K562 (cell line): ENCODE results near the gene NAV2.

ENCODE experiments used
- ATF7 ChIP-seq: fragments of 450-650 bp; IDR thresholded peaks from 2 replicates; pipeline ENCODE4 v1.7.1; 2014; ENCODE audit warnings: mild to moderate bottlenecking, moderate library complexity
- CHD2 ChIP-seq: IDR thresholded peaks from 2 replicates; pipeline ENCODE4 v1.6.1; 2011; ENCODE audit warnings: low read depth, low read length
- CTCF ChIP-seq, 3 experiments: IDR thresholded peaks in 2 of 3; conservative IDR thresholded peaks in 1 of 3; 2 replicates each; pipeline ENCODE4 v1.5.1; 2011 to 2012; ENCODE audit warnings: low read length in 3 of 3, mild to moderate bottlenecking in 3 of 3, control low read depth in 2 of 3, improper control_type of control experiment in 1 of 3, inconsistent platforms in 1 of 3, low read depth in 1 of 3, mixed read lengths in 1 of 3, moderate library complexity in 1 of 3; ENCODE audit not compliant: insufficient read depth in 2 of 3
- E2F6 ChIP-seq, 2 experiments: IDR thresholded peaks; 2 replicates each; pipeline ENCODE4 v1.6.1; 2011; ENCODE audit warnings: borderline replicate concordance in 1 of 2, control low read depth in 1 of 2, low read depth in 1 of 2, low read length in 1 of 2, mild to moderate bottlenecking in 1 of 2, mixed read lengths in 1 of 2, moderate library complexity in 1 of 2; ENCODE audit not compliant: insufficient read depth in 1 of 2, insufficient read length in 1 of 2, poor library complexity in 1 of 2, severe bottlenecking in 1 of 2; ENCODE audit errors: extremely low read depth in 1 of 2
- EZH2 ChIP-seq: IDR thresholded peaks from 2 replicates; pipeline ENCODE4 v1.6.1; 2012; ENCODE audit warnings: low read depth, mild to moderate bottlenecking, inconsistent platforms, low read length, borderline replicate concordance
- HDAC2 ChIP-seq: fragments of 450-650 bp; IDR thresholded peaks from 2 replicates; pipeline ENCODE4 v1.6.1; 2016; ENCODE audit warnings: mild to moderate bottlenecking
- KDM1A ChIP-seq, 2 experiments: fragments of 450-650 bp; IDR thresholded peaks; 2 replicates each; pipeline ENCODE4 v1.6.1; 2016; ENCODE audit warnings: mild to moderate bottlenecking in 2 of 2
- MAFK ChIP-seq: IDR thresholded peaks from 2 replicates; pipeline ENCODE4 v1.6.1; 2011; ENCODE audit warnings: low read length, improper control_type of control experiment
- MAX ChIP-seq: sonication (generic); formaldehyde crosslinking; IDR thresholded peaks from 2 replicates; pipeline ENCODE4 v1.9.0; 2022; ENCODE audit warnings: mild to moderate bottlenecking, missing genetic modification reagents
- SIN3A ChIP-seq, 2 experiments: fragments of 150-350 bp in 1 of 2; IDR thresholded peaks; 2 replicates each; pipeline ENCODE4 v1.6.1; 2011 to 2016; ENCODE audit warnings: borderline replicate concordance in 2 of 2, low read depth in 2 of 2, low read length in 2 of 2, mild to moderate bottlenecking in 2 of 2, moderate library complexity in 2 of 2; ENCODE audit not compliant: control insufficient read depth in 1 of 2
- TAF1 ChIP-seq: IDR thresholded peaks from 2 replicates; pipeline ENCODE4 v1.6.1; 2011; ENCODE audit warnings: mild to moderate bottlenecking, low read length, moderate library complexity; ENCODE audit not compliant: insufficient read depth, control insufficient read depth, severe bottlenecking; ENCODE audit errors: extremely low read depth
- U2AF1 ChIP-seq: fragments of 200-400 bp; formaldehyde crosslinking; optimal IDR thresholded peaks from 2 replicates; pipeline ENCODE3; 2017; ENCODE audit warnings: mild to moderate bottlenecking, low read depth, low read length, moderate library complexity
- VEZF1 ChIP-seq: fragments of 200-800 bp; sonication (Bioruptor generic); IDR thresholded peaks from 2 replicates; pipeline ENCODE4 v1.6.1; 2017; ENCODE audit warnings: missing genetic modification characterization, missing compliant biosample characterization

- TF ChIP-seq E2F6 (IDR thresholded peaks at IDR 0.05; ENCODE audit: borderline replicate concordance in 1 of 2, extremely low read depth in 1 of 2, insufficient read depth in 1 of 2, insufficient read length in 1 of 2, low read depth in 1 of 2, low read length in 1 of 2, poor library complexity in 1 of 2, severe bottlenecking in 1 of 2) (no peak), MAFK (no peak), HDAC2 (no peak), MAX (CRISPR knock-in tag) (no peak), CTCF (IDR thresholded peaks at IDR 0.05 in 2 of 3, conservative IDR thresholded peaks at IDR 0.05 in 1 of 3; ENCODE audit: insufficient read depth in 2 of 3, low read depth in 1 of 3, low read length in 3 of 3) (no peak), EZH2 (no peak), TAF1 (no peak), SIN3A (IDR thresholded peaks at IDR 0.05; ENCODE audit: borderline replicate concordance in 2 of 2, control insufficient read depth in 1 of 2, low read depth in 2 of 2, low read length in 2 of 2) (no peak), KDM1A (IDR thresholded peaks at IDR 0.05) (no peak), CHD2 (no peak), VEZF1 (CRISPR knock-in tag) (no peak), U2AF1 (no peak), ATF7 (no peak)
These were observed 243.6 kb downstream of the NAV2 start for GRCh38 chr11:19956228-19956627.
